Measurements from ENCODE around the gene TSGA10IP.

TSGA10IP gene

GRCh38 chr11:65977621-65978390, 32.5 kb downstream of the TSGA10IP start:
- no peak for DNase-seq

GRCh38 chr11:65978391-65979238, 33.3 kb downstream of the TSGA10IP start:
- DNase-seq, result no peak

- no peak for DNase-seq
These were observed 34.0 kb downstream of the TSGA10IP start for GRCh38 chr11:65979261-65979759.

- no peak for DNase-seq
These were observed 35.9 kb downstream of the TSGA10IP start for GRCh38 chr11:65981101-65981740.

DNA sequence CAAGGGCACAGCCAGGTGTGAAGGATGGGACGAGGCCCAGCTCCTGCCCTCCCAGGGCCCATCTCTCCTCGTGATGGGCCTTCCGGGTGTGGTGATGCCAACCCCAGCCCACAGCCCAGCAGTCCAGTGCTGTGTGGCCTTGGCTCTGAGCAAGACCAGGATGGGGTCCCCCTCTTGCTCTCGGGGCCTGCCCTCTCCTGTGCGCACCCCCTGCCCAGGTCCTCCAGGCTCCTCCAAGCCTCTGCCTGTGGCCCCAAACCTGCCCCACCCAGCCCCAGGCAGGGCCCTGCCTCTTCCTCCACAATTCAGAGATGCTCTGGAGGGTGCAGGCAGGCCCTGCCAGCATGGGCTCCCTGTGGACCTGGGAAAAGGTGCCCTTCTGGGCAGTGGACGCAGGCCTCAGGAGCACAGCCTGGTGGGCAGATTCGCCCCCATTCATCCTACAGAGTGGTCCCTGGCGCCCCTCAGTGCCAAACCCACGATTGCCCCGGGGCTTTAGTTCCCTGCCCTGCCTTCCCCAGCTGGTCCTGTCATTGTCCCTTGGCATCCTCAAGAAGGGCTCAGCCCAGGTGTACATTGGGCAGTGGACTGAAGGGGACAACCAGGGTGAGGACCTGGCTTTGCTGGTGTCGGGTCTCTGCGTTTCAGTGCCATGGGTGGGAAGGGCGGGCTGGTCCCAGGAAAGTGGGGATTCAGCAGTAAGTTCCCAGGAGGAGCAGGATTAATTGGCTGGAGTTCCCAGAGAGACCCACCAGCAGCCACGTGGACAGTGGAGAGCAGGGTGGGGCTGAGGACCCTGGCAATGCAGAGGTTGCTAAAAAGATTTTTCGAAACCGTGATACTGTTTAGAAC, 36.9 kb downstream of the TSGA10IP start:
- no peak for DNase-seq

- no peak for DNase-seq
These were observed 37.7 kb downstream of the TSGA10IP start for GRCh38 chr11:65982824-65983588.

- no peak for DNase-seq
These were observed 38.3 kb downstream of the TSGA10IP start for GRCh38 chr11:65983589-65983987.

GRCh38 chr11:65987336-65987735, 42.1 kb downstream of the TSGA10IP start:
- DNase-seq, result no peak

- peak; percentile 96 to 97 for DNase-seq
These were observed 43.7 kb downstream of the TSGA10IP start for GRCh38 chr11:65988791-65989592.

DNA sequence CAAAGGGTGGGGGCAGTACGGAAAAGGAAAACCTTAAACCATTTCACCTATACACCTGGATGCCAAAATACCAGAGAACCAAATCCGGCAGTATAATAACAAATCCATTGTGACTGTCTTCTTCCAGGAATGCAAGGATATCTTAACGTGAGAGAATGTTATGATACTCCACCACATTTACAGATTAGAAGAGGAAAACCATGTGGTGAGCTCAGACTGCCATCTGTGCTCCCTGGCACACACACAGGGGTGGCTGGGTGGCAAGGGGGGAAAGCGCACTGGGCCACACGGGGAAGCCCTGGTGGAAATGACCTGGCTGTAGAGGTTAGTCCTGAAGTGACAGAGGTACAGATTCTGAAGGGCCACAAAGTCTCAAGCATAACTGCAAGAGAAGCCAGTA, 46.8 kb downstream of the TSGA10IP start:
- no peak for DNase-seq

- DNase-seq, result no peak
These were observed 52.0 kb downstream of the TSGA10IP start for GRCh38 chr11:65997286-65997685.

- peak; percentile 99 for DNase-seq
These were observed 56.8 kb downstream of the TSGA10IP start, which contains the start of the genes BANF1 and EIF1AD for GRCh38 chr11:66001942-66002647. Gene BANF1 (plus strand): TSS chr11:66002503. CDS start chr11:66003251, 748 bp downstream. Gene EIF1AD (minus strand): TSS chr11:66002157. CDS start chr11:66000389, 1,768 bp downstream.

DNA sequence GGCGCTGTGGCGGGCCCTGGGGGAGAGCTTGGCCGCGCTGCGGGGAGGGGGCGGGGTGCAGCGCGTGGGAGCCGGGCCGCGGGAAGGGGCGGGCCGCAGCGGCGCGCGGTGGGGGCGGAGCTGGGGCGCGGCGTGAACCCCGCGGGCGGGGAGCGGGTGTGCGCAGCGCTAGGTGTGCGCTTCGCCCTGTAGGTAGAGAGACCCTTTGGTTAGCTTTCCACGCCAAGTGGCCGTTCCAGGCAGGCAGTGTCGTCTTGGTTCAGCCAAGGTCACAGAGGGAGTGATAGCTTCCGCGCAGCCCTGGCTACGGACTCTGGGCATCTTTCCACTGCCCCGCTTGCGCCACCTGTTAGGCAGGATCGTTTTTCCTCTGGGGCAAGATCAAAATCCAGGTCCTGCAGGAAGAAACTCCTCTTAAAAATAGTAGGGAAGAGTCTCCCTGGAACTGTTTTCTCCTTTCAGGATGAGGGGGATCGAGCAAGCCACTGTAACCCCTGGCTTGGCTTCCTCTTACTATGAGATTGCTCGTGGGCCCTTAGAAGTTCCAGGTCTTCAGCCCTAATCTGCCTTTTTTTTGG, 57.5 kb downstream of the TSGA10IP start:
- DNase-seq, result peak in 1 of 2 experiments; percentile 82

GRCh38 chr11:66003291-66003690, 58.0 kb downstream of the TSGA10IP start:
- no peak for DNase-seq

- no peak for DNase-seq
These were observed 58.9 kb downstream of the TSGA10IP start for GRCh38 chr11:66004186-66004585.

- no peak for DNase-seq
These were observed 61.0 kb downstream of the TSGA10IP start for GRCh38 chr11:66006134-66006890.

- DNase-seq, result no peak
These were observed 61.6 kb downstream of the TSGA10IP start for GRCh38 chr11:66006891-66007176.

DNA sequence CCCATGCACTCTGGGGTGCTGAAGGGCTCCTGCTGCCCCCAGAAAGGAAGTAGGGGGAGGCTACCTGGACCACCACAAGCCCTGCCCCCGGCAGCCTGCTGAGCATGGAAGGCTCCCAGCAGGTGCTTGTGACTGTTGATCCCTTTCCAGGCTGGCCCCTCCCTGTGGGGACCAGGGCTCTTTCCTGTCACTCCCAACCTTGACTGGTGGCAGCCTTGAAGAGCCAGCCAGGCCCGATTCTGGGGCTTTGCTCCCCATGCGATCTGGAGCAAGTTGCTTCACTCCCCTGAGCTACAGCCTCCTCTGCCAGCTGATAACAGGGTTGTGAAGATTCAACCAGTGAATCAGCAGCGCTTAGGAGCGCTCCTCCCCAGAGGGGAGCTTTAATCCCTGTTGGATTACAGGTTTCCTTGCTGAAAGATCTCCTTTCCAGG, 61.9 kb downstream of the TSGA10IP start:
- DNase-seq, result no peak

DNA sequence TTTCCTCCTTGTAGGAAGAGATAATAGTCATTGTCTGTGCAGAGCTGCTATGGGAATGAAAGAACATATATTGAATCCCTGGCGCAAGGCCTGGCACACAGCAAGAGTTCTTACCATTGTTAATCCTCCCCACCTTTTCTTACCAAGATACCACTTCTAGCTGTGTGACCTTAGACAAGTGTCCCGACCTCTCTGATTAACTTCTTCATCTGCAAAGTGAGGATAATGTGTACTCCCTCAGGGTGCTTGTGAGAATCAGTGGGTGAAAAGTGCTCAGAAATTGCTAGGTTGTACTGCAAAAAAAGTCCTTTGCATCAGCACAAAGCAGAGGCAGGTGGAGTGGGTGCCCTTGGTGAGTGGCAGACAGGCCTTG, 62.8 kb downstream of the TSGA10IP start:
- DNase-seq, result no peak

Data from NCI-H526 (cell line).